Activated T-cell treated with anti-CD3 and anti-CD28 coated beads, Interleukin-2, amount 50 U/mL, for 1 hour (primary cell): Measurements from ENCODE around the gene SETBP1.

Experiments
- DNase-seq: peaks from one replicate; pipeline ENCODE4 v3.0.0-alpha.2; 2020

The SETBP1 gene

DNA sequence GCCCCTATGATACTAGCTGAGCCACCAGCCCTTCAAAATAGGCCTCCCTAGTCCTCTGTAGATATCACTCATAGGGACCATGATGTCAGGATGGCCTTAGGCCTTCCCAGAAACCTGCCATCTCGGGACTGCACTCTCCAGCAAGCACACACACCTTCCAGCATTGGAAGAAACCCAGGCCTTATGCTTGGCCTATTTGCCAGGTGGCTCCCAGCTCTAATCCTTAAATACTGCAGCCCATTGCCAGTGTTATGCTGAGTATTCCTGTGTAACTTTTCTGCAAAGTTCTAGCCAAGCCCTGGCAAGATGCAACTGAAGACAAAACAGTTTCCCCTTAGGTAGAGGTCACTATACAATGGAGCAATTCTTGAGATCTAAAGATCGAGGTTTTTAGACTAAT is 316.5 kb downstream of the SETBP1 start:
- DNase-seq = no peak

DNA sequence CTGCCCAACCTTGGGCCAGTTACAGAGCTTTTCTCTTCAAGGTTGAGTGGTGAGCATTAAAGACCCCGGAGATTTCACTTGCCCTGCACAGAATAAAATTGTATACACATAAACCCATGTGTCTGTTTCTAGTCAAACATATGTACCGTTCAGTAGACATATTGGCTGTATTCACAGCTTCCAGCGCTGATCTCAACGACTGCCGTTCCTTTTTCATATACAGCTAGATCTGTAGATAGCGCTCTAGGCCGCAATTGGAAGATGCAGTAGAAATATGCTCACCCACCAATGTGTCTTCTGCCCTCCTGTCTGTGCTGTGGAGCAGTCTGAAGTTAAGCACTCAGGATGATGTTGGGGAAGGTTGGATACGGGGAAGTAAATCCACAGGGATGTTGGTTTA is 317.7 kb downstream of the SETBP1 start:
- DNase-seq = no peak

DNA sequence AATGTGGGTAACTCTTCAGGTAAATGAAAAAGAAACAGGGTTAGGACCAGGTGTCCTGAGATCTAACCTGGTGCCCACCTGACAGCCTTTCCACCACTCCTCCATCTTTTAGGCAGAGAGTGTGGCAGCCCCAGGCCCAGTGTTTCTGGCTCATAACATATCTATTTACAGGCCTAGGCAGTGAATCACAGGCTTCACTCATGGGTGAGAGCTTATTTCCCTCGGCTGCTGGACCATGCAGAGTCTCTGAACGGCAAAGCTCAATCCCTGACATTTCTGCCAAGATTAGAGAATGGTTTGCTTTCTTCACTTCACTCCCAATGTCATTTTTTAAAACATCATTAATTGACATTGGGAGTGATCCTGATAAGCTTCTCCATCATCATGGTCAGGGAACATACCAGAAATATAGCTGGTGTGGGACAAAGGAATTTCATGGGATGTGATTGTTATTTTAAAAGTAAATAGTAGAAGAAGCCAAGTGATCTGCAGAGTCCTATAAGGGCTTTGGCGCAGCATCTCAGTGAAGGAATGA is 323.9 kb downstream of the SETBP1 start:
- DNase-seq = no peak

DNA sequence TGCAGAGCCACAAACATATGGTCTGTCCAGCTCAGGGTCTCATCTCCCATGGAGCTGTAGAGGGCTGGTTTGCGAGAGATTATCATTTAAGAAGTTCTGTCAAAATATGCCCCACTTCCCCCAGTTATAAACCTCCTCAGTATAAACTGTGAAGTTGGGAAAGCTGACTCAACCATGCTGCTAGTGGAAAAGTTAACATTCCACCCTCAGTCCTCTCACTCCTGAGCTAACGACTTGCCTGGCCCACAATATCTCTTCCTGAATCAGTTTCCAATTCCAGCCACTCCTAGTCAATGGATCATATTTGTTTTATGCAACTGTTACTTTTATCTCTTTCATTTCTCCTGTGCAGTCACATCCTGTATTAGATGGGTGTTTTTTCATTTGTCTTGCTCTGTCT is 326.2 kb downstream of the SETBP1 start:
- DNase-seq = no peak

DNA sequence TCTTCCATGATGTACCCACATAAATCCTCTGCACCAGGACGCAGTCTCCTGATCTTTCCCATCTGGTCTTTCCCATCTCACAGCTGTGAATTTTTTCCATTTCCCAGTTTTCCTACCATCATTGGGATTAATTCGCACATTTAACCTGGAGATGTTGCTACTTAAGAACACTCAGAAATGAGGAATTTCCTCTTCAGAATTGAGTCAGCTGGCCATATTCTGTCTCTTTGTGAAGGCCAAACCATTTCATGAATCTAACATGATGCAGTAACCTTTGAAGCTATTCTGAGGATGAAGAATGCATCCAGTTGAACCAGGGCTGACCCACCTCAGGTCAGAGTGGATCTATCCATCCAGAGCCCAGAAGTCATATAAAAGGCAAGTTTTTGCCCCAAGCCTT is 326.8 kb downstream of the SETBP1 start:
- no peak for DNase-seq

DNA sequence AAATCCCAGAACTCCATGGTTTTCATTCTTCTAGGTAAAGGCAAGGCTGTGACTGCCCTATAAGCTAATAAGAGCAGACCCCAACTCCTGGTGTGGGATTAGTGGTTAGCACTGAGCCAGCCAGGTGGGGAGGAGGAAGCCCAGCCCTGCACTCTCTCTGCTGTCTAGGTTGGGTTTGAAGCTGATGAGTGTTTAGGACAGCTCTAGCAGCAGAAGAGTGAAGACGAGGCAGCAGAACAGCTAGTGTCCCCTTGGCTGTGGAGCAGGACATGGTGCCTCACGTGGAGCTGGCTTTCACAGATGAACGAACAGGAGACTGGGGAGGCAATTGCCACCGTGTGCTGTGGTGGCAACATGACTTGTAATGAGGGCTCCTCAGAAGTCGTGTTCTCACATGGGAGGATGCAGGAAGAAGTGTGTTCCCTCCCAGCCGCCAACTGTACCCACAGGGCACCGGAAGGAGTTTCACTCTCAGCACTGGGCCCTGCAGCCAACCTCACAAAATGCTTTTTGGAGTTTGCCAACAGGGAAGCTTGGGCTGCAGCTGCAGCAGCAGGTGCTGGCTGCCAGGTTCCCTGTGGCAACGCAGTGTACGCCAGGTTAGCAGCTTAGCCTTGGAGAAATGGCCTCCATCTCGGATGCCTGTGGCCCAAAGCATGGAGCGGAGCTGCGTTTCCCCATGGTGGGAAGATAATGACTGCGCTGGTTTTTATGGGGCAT is 328.2 kb downstream of the SETBP1 start:
- no peak for DNase-seq

DNA sequence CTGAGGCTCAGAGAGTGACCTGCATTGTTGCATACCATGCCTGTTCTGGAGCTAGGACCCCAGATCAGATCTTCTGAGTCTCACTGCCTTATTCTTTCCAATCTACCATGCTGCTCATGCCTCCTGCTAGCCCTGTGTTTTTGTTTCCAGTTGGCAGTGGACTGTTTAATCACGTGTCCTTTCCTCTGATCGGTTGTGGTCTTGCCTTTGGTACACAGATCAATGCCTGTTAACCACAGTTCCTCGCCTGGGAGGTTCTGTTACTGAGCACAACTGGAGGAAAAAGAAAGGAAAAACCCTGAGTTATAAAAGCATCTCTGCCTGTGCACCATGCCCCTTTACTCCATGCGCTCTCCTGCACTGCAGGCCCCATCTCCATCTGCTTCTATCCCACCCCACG is 329.1 kb downstream of the SETBP1 start:
- no peak for DNase-seq

DNA sequence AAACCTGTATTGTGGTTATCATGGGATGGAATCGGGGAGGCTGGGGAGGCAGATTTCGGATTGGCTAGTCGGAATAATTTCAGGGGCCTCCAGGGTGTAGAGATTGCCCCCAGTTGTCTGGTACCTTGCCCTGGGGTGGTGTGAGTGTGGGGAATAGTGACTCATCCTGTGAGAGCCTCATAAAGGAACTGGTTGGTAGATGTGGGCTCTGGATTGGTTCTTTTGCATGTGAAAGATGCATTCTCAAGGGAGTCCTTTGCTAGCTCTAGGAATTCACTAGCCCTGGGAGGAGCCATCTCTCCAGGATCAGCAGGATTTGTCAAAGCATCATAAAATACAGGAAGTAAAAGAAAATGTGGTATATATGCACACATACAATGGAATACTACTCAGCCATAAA is 331.6 kb downstream of the SETBP1 start:
- DNase-seq = no peak

DNA sequence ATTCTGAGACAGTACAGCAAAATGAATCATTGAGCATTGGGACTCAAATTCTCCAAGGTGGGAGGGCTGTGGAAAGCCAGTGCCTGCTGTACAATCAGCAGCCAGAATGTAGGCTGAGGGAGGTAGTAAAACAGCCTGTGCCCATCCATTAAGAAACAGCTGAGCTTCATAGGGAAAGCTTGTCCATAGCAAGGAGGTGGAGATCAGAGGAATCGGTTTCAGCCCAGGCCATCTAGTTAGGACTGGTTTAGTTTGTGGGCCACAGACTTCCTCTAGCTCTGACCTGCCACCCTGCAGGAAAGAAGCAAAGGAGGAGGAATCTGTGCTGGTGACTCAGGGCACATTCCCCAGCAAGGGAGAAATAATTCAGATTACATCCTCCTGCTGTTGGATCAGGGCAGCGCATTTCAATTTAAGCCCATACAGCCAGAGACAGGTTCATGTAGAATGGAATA is 333.4 kb downstream of the SETBP1 start:
- no peak for DNase-seq

DNA sequence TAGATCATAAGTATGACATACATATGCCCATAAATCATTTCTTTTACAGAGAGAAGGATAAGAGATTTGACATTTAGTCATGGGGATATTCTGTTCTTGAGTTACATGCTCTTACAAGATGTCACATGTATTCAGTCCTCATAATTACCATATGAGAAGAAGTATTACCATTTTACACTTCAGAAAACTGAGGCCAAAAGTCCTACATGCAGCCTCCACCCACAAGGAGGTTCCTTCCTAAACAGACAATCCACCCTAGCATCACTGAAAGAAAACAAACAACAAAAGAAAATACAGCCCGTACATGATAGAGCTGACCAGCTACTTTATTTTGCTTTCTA is 335.1 kb downstream of the SETBP1 start:
- DNase-seq = no peak

DNA sequence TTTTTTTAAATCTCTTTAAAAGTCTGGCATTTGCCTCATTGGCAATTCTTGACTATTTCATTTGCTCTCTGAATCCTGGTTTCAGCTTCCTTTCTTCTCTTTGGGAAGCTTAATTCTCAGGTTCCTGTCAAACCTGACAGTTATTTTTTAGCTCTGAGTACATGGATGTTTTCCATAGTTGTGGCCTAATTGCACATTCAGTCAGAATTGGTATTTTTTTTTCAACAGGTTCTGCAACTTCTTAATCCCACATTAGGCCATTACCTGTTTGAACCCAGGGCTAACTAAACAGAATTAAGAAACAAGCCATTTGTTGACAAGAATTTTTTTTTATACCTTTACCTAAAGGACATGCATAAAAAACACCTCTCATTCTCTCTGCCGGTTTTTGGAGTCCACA is 338.8 kb downstream of the SETBP1 start:
- no peak for DNase-seq

DNA sequence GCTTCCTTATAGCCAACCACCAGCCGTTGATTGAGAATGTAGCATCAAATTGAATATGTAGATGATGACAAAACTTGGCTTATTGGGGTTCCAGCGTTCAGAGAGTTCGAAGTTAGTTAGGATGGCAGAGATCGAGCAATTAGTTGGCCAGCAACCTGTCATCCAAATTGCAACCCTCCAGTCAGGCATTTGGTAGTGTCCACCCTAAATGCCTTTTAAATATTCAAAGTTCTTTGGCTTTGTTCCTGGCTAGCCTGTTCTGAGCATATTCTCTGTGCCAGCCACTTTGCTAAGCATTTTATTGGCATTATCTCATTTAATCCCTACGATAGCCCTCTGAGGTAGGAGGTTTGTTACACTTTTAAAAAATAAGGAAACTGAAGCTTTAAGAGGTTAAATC is 342.8 kb downstream of the SETBP1 start:
- DNase-seq = no peak

DNA sequence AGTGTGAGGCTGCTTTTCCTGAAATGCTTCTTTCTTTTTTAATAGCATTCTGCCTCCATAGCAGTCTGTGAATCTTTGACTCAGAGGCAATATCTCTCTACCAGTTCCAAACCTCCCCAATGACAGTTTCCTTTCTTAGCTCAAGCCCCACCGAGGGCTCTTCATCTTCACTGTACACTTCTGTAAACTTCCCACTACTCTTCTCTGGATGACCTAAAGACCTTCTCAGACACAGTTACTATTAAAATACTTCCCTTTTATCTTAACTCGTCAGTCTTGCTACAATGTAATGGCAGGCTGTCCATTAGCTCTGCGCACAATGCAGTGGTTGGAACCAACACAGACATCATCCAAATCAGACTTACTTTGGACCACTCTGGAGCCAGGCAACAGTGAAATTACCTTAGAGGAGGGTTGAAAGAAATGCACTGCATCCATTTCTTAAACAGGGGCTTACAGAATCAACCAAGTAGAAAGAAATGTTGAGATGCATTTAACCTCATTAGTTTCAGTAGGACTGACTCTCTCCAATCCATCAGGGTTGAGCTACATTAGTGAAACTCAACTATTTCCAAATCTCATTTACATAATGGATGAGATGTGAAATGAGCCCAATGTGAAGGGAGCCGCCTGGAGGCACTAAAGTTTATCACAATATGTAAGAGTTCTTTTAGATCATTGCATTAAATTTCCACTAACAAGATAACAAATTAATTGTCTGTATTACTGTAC is 343.8 kb downstream of the SETBP1 start:
- DNase-seq = no peak

DNA sequence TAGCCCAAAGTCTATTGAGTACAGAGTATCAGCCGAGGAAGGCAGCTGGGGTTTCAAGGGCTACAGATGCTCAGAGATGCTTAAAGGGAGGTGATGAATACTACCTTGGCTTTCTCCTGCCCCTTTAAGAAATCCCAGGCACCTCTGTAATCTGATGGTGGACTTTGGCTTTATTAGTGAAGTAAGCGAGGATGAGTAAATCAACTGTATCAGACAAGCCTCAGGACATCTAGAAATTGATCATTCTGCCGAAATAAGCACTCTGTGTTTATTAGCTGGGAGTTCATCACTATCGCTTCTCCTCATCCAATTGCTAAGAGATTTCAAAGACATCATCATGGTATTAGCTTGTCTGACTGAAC is 344.4 kb downstream of the SETBP1 start:
- DNase-seq = no peak

DNA sequence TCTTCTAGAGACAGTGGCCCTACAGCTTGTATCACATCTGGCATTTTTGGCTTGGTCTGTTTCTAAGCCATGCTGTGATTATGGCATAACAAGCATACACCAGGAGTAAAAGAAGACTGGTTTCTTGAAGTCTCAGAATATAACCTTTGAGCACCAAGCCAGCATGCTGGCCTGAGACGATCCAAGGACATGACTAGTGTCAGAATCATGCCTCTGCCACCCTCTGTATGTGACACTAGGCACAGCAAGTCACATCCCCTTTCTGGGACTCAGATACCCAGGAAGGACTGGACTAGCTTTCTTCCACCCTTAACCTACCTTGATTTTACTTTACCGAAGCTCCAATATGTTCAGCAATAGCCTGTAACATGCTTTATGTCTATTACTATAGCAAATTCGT is 345.5 kb downstream of the SETBP1 start:
- DNase-seq = no peak

DNA sequence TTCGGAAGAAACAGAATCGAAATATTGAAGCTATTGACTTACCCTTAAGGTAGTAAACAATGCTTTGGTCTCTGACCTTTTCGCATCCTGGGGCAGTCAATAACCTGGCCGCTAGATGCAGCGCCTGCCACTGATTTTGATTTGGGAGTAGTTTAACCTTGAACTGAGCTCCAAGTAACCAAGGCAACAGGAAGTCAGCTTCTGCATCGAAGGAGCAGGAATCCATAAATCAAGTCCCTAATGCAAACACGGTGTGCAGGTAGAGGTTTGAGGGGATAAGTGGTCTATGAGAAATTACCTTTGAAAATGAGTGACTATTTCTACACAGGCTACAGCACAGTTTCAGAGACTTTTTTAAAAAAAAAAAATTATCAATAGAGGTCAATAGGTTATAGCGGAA is 353.5 kb downstream of the SETBP1 start:
- no peak for DNase-seq

DNA sequence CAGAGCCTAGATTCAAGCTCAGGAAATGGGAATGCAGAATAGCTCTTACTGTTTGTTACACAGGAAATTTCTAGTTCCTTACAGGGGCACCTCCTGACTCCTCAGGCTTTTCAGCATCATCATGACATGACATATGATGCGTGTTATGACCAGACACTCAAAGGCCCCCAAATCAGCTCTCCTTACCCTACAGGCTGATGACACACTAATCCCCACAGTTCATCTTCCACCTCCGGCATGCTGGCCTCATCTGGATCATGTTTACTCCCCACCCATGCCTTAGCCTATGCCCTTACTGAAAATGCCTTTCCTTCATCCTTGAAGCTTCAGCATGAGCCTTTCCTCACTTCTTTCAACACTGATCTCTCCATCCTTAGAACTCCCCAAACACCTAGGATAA is 356.9 kb downstream of the SETBP1 start:
- no peak for DNase-seq

DNA sequence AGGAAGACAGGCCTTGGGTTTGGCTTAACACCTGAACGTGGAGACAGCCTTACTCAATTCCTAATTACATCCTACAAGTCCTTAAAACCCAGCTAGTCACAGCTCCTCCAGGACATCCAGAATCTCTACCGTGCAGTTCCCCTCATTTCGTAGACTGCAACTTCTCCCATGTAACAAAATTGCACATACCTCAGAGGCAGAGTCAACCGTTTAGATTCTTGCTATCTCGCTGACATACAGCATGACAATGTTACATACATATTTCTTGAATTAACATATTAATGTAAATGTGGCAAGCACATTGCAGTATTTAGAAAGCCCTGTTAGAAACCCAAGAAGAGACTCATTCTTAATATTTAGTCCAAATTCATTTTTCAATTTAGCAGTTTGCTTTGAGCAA is 358.7 kb downstream of the SETBP1 start:
- no peak for DNase-seq

DNA sequence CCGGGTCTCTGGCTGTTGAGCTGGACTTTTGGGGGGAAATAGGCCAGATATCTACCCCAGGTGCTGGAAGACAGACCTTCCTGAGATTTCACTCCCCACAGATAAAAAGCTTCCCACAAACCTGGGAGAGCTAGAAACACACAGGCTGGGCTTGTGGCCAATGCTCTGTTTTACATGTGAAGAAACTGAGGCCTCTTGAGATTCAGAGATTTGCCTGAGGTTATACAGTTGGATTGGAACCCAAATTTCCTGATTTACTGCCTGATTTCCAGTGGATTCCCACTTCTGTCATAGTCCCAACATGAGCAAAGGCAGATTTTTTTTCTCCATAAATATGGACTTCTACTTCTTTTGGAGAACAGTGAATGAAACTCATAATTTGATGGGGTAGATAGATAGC is 360.2 kb downstream of the SETBP1 start:
- no peak for DNase-seq

DNA sequence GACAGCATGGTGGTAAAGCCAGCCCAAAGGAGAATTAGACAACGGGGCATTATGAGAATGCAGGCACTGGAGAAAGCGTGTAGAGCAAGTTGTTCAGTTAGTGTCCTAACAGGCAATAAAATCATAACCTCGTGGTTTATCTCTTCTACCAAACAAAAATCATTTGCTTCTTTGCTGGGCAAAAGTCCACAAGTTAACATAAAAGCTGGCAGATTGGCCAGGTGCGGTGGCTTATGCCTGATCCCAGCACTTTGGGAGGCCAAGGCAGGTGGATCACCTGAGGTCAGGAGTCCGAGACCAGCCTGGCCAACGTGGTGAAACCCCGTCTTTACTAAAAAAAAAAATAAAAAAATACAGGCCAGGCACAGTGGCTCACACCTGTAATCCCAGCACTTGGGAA is 364.1 kb downstream of the SETBP1 start:
- no peak for DNase-seq

DNA sequence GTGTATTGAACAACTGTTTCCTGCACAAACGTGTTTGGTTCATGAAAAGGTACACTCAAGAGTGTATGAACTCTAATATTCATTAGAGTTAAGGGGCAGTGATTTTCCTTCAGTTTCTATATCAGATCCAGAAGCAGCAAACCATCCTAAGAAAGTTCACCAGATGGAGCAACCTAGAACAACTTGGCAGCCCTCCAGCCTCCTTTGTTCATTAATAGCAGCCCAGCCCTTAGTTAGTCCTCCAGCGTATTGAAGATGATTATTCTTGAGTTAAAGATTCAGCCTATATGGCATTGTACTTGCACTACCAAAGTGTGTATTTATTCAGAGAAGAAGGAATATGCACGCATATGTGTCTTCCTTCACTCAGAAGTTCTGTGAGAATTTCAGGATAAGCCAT is 365.5 kb downstream of the SETBP1 start:
- no peak for DNase-seq

DNA sequence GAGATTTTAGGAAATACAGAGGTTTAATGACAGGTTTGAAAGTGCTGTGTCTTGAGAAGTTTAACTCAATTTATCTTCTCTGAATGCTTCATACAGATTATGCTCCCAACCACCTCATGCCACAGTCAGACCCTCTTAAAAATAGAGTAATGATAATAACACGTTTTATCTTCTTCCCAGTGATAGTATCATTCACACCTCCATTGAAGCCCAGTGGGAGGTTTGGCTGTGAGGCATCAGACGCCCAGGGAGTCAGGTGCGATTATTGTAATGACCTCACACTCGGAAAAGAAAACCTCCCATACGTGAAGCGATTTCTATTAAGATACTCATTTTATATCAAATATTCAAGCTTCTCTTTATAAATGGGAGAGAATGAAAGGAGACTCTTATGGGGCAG is 366.3 kb downstream of the SETBP1 start:
- DNase-seq = no peak

DNA sequence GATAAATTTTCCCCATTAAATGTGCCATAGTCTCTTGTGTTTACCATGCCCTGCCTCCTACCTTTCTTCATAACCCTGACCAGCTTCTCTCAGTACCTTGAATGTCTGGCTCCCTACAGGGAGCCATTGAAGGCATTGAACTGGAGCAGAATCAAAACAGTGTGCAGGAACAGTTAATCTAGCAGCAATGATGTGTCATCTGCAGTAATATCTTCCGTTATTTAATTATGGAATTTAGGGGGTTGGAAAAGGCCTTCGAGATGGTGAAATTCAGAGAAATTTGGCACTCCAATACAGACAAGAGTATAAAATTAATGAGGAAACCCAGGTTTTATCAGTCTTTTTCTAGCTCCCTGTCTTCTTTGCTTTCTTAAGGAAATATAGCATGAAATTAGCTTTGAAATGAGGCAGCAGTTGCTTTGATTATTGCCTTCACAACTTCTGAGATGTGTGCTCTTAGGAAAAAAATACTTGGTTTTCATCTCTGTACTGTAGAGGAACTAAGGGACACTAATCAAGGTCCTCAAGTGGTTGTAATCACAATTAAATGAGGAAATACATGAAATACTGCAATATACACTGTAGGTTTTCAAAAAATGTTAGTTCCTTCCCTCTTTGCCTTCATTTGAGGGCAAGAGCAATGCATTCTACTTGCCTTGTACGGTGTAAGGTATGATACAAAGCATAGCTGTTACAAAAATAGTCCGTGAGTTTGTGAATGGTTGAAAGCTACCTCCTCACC is 369.1 kb downstream of the SETBP1 start:
- DNase-seq = no peak
